HG03354 (cell line): Measurements from ENCODE around the gene NSMF.
"Not testable (repeated sequence)": the region's sequence is repeated elsewhere in the genome, so short reads cannot be mapped to it uniquely, and the experiment has no call there.

Experiments used
- ATAC-seq: cut with Tn5 transposase; IDR thresholded peaks from one replicate; pipeline ENCODE4 v1.9.1; 2021; ENCODE audit warnings: mild to moderate bottlenecking; ENCODE audit not compliant: unreplicated experiment, poor library complexity, severe bottlenecking

The NSMF gene

GRCh38 chr9:137460363-137461315, 1.5 kb upstream of the NSMF start:
- no peak for ATAC-seq

- no peak for ATAC-seq
Measured at GRCh38 chr9:137459601-137460362, 648 bp upstream of the NSMF start.

DNA sequence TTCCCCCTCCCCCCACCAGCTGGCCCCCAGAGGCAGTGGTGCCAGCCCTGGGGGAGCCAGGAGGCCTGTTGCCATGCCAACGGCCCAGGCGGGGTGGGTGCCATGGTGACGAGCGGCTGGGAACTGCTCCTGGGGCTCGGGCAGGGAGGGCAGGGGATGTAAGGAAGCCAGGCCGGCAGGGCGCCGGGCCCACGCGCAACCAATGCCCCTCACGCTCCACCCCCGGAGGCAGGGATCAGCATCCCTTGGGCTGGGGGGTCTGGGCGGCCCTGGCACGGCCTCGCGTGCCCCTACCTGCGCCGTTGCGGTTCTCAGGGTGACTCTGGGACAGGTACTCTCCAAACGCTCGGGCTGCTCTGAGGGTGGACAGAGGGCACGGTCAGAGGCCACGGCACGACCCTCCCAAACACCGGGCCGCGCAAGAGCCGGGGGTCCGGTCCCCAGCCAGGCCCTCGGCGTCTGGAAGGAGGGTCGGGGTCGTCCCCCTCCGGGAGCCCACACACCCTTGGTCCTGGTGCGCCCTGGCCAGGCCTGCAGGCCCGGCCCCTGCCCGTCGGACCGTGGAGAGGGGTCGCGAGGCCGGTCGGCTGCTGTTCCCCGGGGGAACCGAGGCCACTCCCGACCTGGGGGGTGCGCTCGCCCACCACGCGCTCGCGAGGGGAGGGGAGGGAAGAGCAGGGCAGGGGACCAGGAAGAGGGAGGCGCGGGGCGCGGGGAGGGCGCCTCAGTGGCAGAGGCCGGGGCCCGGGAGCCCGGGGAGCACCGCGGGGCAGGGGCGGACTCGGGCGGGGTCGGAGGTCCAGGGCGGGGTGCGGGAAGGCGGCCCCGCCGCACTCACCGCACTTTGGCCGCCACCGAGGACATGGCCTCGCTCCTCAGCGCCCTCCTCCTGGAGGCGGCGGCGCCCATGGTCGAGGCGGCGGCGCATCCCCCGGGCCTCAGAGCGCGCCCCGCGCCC, 661 bp downstream of the NSMF start:
- ATAC-seq = peak; percentile 10

DNA sequence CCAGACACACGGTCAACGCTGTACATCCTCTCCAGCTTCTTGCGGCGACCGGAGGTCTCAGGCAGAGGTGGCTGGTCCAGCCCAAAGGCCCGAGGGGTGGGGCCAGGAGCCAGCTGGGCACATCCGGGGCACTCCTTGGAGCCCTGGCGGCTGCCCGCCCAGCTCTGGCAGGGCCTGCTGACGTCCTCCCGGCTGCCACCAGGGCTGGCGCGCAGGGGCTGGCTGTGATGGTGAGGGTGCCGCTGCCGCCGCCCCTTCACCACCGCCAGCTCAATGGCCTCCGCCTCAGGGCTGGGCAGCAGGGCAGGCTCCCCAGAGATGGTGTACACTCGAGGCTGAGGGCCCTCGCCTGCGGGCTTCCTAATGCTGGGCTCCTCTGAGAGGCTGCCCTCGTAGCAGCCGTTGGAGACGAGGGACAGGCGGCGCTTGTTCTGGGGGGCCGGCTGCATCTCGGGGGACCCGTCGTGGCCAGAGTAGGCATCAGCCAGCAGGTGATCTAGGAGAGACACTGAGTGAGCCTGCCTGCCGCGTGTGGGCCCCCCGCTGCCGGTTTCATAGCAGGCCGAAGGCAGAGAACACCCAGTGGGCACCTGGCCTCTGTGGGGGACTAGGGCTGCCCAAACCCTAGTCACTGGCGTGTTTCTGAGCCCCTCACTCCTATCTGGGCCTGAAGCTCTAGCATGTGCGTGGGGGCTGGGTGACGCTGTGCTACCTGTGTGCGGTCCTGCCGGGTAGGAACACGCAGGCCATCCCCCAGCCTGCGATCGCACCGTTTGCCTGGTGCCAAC, 1.5 kb downstream of the NSMF start:
- no peak for ATAC-seq

- ATAC-seq = no peak
Measured at GRCh38 chr9:137456864-137457405, 2.2 kb downstream of the NSMF start.

DNA sequence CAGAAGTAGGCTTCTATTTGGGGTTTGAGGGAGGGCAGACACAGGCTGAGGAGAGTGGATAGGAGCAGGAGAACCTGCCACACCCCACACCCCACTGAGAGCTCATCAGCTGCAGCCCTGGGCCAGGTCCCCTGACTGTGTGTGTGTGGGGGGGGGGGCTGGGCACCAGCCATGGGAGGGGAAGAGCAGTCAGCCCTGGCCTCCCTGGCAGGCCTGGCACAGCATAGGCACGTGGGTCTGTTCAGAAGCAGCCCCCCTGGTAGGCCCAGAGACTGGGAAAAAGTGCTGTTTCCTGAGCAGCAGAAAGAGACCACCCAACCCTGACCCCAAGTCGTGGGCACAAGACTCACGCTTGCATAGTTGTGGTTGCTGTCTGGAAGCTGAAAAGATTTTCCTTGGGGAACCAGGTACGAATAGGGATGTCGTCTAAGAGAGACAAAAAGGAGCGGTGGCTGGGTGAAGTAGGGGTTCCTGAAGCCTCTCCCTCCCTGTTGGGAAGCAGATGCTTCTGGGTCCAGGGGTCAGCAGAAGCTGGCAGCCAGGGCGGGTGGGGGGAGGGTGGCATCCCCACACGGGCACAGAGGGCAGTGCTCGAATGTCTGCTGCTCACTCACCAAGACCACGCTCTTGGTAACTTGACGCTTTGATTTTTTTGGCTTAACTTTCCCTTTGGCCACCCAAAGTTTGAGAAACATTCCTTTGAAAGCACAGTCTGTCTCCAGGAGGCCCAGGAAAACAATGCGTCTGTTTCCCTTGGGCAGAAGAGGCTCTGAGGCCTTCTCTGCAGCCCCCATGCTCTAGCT, 2.9 kb downstream of the NSMF start:
- no peak for ATAC-seq

GRCh38 chr9:137455359-137455991, 3.7 kb downstream of the NSMF start:
- ATAC-seq = no peak

DNA sequence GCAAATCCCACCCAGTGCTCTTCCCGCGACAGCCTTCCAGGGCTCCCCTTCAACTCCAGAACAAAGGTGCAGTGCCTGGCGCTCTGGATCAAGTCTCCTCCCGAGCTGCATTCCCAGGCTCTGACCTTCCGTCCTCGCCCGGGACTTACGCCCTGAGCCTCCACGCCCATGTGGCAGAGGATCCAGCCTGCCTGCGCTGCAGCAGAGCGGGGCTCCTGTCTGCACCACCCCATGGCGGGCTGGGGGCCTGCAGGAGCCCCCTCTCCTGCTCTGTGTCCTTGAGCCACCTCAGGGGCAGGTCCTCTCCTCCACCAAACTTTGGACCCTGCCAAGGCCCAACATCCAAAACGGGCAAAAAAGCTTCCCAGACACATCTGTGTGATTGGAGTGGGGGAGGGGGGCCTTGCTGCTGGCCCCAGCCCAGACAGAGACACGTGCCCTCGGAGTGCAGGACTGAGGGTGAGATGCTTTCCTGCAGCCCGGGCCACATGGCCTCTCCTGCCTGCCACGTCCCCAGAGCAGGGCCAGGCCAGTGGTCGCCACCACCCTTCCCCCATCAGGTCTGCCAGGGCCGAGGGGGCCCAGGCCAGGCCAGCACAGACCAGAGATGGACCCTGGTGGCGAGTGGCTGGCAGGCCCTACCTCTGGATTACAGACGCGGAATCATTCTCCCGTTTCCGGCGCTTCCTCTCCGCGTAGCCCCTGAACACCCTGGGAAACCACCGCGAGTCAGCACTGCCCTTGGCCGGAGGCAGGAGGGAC, 4.4 kb downstream of the NSMF start:
- no peak for ATAC-seq

GRCh38 chr9:137454145-137454596, 5.0 kb downstream of the NSMF start:
- peak; percentile 34 for ATAC-seq

DNA sequence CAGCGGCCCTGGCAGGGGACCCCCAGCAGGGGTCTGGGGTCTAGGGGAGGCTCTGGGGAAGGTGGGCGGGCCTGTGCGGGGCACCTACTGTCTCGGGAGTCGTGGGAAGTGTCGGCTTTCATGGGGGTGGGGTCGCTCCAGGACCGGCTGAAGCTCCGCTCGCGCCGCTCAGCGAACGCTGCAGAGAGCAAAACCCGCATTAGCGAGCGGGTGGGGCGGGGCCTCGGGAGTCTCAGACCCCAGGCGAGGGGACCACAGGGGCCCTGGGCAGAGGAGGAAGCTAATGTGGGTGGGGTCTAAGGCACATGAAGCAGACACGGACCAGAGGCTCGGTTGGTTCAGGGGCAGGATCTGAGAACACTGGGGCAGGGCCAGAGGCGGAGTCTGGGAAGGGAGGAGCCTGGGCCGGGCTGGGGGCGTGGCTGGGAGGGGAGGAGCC, 5.5 kb downstream of the NSMF start:
- peak; percentile 65 for ATAC-seq

GRCh38 chr9:137452761-137453642, 6.1 kb downstream of the NSMF start:
- no peak for ATAC-seq

GRCh38 chr9:137452006-137452760, 7.0 kb downstream of the NSMF start:
- ATAC-seq = no peak

- ATAC-seq = not testable (repeated sequence)
Measured at GRCh38 chr9:137451264-137452005, 7.7 kb downstream of the NSMF start.

GRCh38 chr9:137450539-137451222, 8.5 kb downstream of the NSMF start:
- not testable (repeated sequence) for ATAC-seq
